ENCODE measurements around the gene CRYAB. TPM values are rescaled to one million over a fixed set of nuclear protein-coding genes. Genes with fewer than 3 reads are reported as not detected.

CRYAB gene
- total RNA-seq, 1 donor from 2014 or later, result 6,704 TPM

DNA sequence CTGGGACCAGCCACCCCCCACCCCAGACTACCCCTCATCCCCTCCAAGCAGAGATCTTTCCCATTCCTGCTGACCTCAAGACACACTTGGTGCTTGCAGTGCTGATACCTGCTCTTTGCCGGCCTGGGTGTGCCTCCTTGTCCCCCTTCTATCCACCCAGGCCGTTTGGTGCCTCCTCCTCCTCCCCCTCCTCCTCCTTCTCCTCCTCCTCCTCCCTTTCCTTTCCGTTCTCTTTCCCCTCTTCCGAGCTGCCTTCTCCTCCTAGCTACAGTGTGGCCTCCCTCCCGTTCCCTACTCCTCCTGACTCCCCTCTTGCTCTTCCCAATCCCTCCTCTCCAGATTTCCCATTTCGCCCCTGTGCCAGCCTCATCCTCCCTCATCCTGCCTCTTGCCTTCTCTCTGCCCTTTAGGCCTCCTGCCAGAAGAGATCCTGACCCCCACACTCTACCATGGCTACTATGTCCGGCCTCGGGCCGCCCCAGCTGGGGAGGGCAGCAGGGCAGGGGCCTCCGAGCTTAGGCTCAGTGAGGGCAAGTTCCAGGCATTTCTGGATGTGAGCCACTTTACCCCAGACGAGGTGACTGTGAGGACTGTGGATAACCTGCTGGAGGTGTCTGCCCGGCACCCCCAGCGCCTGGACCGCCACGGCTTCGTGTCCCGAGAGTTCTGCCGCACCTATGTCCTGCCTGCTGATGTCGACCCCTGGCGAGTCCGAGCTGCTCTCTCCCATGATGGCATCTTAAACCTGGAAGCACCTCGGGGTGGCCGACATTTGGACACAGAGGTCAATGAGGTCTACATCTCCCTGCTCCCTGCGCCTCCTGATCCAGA, 1.7 kb upstream of the CRYAB start:
- DNase-seq, result no peak

DNA sequence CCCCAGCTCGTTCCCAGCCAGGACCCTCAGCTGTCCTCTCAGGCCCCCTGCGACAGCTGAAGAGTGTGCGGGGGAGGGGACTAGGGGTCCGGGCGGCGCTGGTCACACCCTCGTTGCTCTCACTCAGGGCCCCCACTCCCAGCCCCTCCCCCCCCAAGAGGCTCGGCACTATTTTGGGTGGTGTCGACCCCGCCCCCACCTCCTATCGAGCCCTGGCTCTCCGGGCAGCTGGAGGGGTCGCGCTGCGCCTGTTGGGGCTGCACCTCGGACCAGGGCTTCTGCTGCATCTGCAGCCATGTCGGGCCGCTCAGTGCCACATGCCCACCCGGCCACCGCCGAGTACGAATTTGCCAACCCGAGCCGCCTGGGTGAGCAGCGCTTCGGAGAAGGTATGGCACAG, 965 bp upstream of the CRYAB start, which contains the start of gene HSPB2:
Gene HSPB2, plus strand, starts transcription at position 200 of the 400 bp plus-strand sequence. Its CDS starts 96 bp downstream, at position 296.
- DNase-seq, result peak; percentile 55
- H3K27me3 ChIP-seq (ENCODE audit: low read depth), result peaks cover 15% of the 10 kb centered on the region
- H3K27ac ChIP-seq (replicated peaks), result peak within 1 kb of the TSS; percentile 99
- H3K4me3 ChIP-seq, result peak within 1 kb of the TSS; percentile 77
- TF ChIP-seq, protein P1, sequence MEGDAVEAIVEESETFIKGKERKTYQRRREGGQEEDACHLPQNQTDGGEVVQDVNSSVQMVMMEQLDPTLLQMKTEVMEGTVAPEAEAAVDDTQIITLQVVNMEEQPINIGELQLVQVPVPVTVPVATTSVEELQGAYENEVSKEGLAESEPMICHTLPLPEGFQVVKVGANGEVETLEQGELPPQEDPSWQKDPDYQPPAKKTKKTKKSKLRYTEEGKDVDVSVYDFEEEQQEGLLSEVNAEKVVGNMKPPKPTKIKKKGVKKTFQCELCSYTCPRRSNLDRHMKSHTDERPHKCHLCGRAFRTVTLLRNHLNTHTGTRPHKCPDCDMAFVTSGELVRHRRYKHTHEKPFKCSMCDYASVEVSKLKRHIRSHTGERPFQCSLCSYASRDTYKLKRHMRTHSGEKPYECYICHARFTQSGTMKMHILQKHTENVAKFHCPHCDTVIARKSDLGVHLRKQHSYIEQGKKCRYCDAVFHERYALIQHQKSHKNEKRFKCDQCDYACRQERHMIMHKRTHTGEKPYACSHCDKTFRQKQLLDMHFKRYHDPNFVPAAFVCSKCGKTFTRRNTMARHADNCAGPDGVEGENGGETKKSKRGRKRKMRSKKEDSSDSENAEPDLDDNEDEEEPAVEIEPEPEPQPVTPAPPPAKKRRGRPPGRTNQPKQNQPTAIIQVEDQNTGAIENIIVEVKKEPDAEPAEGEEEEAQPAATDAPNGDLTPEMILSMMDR (IDR thresholded peaks at IDR 0.05; ENCODE audit: borderline replicate concordance), result no peak
- peaks cover 56% of the 10 kb centered on the region for H3K4me1 ChIP-seq
- intact Hi-C loops (cut with micrococcal nuclease), result no loop called here
- H3K36me3 ChIP-seq, result peaks cover 22% of the 10 kb centered on the region
- no peaks in the 10 kb centered on the region for H3K9me3 ChIP-seq (replicated peaks)

More for the DNA sequence above, 1.7 kb upstream of the CRYAB start:
- intact Hi-C loops (cut with micrococcal nuclease), result no loop called here
- H3K27me3 ChIP-seq (ENCODE audit: low read depth), result peaks cover 15% of the 10 kb centered on the region
- TF ChIP-seq, protein P1 (IDR thresholded peaks at IDR 0.05; ENCODE audit: borderline replicate concordance), result no peak
- no peaks in the 10 kb centered on the region for H3K9me3 ChIP-seq (replicated peaks)
- H3K36me3 ChIP-seq, result peaks cover 22% of the 10 kb centered on the region
- H3K4me3 ChIP-seq, result peak overlapping the region; percentile 77
- peaks cover 59% of the 10 kb centered on the region for H3K4me1 ChIP-seq
- peak overlapping the region; percentile 99 for H3K27ac ChIP-seq (replicated peaks)

DNA sequence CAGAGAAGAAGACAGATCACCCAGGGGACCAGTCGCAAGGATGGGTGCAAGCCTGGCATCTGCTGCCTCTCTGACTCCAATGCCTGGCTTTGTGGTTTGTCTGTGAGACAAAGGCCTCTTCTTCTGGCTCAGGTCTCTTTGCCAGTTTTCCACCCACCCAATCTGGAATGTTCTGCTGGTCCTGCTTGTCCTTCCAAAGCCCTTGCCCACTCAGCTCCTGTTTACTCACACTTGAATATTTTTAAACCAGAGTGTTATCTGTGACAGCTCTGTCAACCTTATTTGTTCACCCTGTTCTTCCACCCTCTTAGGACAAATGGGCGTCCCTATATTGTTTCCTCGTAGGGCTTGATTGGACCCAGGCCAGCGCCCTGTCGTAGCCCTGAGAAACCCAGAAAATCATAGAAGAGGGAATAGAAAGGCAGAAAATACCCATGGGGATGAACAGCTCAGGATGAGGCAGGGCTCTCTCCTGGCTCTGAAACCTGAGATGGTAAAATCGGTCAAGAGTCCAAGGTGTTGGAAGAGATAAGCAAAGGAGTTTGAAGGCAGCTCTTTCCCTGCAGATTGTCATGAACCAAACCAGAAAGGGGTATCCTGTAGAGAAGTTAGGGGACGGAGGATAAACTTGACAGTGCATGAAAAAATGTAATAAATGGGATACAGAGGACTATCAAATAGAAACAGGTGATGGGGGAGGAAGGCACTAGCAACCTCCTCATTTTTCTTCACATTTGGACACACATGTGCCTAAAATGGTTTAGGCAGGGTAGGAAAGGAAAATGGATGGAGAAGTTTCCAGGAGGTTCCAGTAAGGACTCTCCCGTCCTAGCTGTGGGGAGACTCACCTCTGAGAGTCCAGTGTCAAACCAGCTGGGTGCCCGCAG, 651 bp downstream of the CRYAB start:
- TF ChIP-seq, protein P1 (IDR thresholded peaks at IDR 0.05; ENCODE audit: borderline replicate concordance), result no peak
- H3K27me3 ChIP-seq (ENCODE audit: low read depth), result peaks cover 15% of the 10 kb centered on the region
- H3K27ac ChIP-seq (replicated peaks), result peak overlapping the region; percentile 99
- H3K36me3 ChIP-seq, result peaks cover 22% of the 10 kb centered on the region
- peak overlapping the region; percentile 77 for H3K4me3 ChIP-seq
- peaks cover 60% of the 10 kb centered on the region for H3K4me1 ChIP-seq
- no peaks in the 10 kb centered on the region for H3K9me3 ChIP-seq (replicated peaks)
- intact Hi-C loops (cut with micrococcal nuclease), result no loop called here
- peak; percentile 28 for DNase-seq

GRCh38 chr11:111909378-111909777, 2.2 kb downstream of the CRYAB start:
- intact Hi-C loops (cut with micrococcal nuclease), result no loop called here
- H3K4me3 ChIP-seq, result peak overlapping the region; percentile 77
- no peaks in the 10 kb centered on the region for H3K9me3 ChIP-seq (replicated peaks)
- peaks cover 22% of the 10 kb centered on the region for H3K36me3 ChIP-seq
- H3K27me3 ChIP-seq (ENCODE audit: low read depth), result peaks cover 15% of the 10 kb centered on the region
- TF ChIP-seq, protein P1 (IDR thresholded peaks at IDR 0.05; ENCODE audit: borderline replicate concordance), result no peak
- peak overlapping the region; percentile 99 for H3K27ac ChIP-seq (replicated peaks)
- peaks cover 62% of the 10 kb centered on the region for H3K4me1 ChIP-seq
- DNase-seq, result no peak

- DNase-seq, result no peak
- H3K27me3 ChIP-seq (ENCODE audit: low read depth), result peaks cover 13% of the 10 kb centered on the region
- TF ChIP-seq, protein P1 (IDR thresholded peaks at IDR 0.05; ENCODE audit: borderline replicate concordance), result no peak
- intact Hi-C loops (cut with micrococcal nuclease), result no loop called here
- H3K4me1 ChIP-seq, result peaks cover 56% of the 10 kb centered on the region
- H3K4me3 ChIP-seq, result peak overlapping the region; percentile 77
- no peaks in the 10 kb centered on the region for H3K9me3 ChIP-seq (replicated peaks)
- peaks cover 22% of the 10 kb centered on the region for H3K36me3 ChIP-seq
- peak overlapping the region; percentile 99 for H3K27ac ChIP-seq (replicated peaks)
Measured at GRCh38 chr11:111908639-111909305, 2.8 kb downstream of the CRYAB start.
